A549 (cell line): ENCODE data around the gene NUP88.

Experiments
- EP300 ChIP-seq, 2 experiments: fragments of >200 bp; sonication (Bioruptor Twin); formaldehyde crosslinking; IDR thresholded peaks; 2 replicates in 1 of 2; 3 replicates in 1 of 2; pipeline ENCODE4 v1.6.1; 2016 to 2017
- POLR2A ChIP-seq: IDR thresholded peaks from 2 replicates; pipeline ENCODE4 v1.6.1; 2012; ENCODE audit warnings: mild to moderate bottlenecking, low read length
- TF ChIP-seq, protein P1 (sequence below): fragments of >200 bp; sonication (Bioruptor Twin); formaldehyde crosslinking; IDR thresholded peaks from 3 replicates; pipeline ENCODE4 v1.5.1; 2016
- TF ChIP-seq, protein P2 (sequence below): fragments of 250-450 bp; sonication (Bioruptor Pico); IDR thresholded peaks from 2 replicates; pipeline ENCODE4 v1.5.0; 2020; ENCODE audit warnings: low read depth, mild to moderate bottlenecking, moderate library complexity

DNA sequence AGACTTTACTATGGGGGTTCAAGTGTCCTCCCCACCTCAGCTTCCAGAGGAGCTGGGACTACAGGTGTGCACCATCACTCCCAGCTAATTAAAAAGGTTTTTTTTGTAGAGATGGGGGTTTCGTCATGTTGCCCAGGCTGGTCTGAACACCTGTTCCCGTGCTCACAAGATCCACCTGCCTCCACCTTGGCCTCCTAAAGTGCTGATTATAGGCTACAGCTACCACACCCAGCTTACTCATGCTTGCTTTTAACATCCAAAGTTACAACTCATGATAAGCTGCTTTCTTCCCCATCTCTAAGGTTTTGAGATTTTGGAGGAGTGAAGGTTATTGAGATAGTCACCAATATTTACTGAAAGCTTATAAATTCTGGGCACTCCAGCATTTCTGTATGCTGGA, 2.6 kb downstream of the NUP88 start:
- TF ChIP-seq POLR2A (no peak), EP300 (IDR thresholded peaks at IDR 0.05) (no peak)
- TF ChIP-seq, protein P1, sequence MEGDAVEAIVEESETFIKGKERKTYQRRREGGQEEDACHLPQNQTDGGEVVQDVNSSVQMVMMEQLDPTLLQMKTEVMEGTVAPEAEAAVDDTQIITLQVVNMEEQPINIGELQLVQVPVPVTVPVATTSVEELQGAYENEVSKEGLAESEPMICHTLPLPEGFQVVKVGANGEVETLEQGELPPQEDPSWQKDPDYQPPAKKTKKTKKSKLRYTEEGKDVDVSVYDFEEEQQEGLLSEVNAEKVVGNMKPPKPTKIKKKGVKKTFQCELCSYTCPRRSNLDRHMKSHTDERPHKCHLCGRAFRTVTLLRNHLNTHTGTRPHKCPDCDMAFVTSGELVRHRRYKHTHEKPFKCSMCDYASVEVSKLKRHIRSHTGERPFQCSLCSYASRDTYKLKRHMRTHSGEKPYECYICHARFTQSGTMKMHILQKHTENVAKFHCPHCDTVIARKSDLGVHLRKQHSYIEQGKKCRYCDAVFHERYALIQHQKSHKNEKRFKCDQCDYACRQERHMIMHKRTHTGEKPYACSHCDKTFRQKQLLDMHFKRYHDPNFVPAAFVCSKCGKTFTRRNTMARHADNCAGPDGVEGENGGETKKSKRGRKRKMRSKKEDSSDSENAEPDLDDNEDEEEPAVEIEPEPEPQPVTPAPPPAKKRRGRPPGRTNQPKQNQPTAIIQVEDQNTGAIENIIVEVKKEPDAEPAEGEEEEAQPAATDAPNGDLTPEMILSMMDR, result no peak
- TF ChIP-seq, protein P2, sequence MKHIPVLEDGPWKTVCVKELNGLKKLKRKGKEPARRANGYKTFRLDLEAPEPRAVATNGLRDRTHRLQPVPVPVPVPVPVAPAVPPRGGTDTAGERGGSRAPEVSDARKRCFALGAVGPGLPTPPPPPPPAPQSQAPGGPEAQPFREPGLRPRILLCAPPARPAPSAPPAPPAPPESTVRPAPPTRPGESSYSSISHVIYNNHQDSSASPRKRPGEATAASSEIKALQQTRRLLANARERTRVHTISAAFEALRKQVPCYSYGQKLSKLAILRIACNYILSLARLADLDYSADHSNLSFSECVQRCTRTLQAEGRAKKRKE (CRISPR knock-in tag), result no peak
